ENCODE data around the gene AKIP1. TPM values are rescaled to one million over a fixed set of nuclear protein-coding genes. Genes with fewer than 3 reads are reported as not detected.
"Not testable (repeated sequence)": the region's sequence is repeated elsewhere in the genome, so short reads cannot be mapped to it uniquely, and the experiment has no call there.

Gene AKIP1
- polyA plus RNA-seq (2013, experiment 1 of 2; ENCODE audit: insufficient read length), result 55.9 TPM
- 45.8 TPM for polyA plus RNA-seq (2013, experiment 2 of 2; ENCODE audit: insufficient read length)

DNA sequence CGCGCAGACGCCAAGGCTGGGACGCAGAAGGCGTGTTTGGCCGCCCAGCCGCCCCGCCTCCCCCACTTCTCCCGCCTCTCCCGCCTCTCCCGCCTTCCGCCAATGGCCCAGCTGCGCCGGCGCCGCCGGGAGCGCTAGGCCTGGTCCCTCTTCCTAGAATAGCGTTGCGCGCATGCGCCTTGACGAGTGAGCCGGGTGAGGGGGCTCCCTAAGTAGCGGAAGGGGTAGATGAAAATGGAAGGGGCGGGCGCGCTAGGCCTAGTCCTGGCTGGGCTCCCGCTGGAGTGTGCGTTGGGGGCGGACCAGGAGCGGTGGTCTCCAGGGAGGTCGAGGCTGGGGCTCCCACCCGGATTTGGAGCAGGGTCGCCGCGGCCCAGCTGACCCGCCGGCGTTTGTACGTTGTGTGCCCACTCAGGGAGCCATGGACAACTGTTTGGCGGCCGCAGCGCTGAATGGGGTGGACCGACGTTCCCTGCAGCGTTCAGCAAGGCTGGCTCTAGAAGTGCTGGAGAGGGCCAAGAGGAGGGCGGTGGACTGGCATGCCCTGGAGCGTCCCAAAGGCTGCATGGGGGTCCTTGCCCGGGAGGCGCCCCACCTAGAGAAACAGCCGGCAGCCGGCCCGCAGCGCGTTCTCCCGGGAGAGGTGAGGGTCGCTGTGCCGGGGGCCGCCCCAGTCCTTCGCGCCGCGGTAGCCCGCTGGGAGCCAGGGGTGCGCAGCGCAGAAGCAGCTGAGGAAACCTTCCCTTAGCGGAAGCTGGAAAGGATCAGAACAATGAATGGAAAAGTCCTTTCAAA lies at the start of gene AKIP1:
Gene AKIP1 (plus strand): TSS at position 161 of the 795 bp plus-strand sequence. CDS start 261 bp downstream, at position 422.
- peak; percentile 98 for DNase-seq

DNA sequence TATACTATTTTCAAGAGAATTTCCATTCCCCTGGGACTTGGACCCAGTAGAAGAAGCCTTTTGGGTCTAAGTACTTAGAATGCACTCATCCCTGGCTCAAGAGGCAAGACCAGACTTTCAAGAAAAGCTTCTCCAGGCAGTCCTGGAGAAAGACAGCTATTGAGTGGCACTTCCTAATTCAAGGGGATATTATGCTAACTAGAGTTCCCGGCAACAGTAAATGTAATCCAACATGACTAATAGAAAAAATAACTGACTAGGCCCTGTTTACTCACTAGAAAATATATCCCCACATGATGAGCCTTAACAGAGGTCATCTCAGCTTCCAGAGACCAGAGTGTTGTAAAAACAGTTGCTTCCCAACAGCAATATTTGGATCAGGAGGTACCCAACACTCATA lies 47.2 kb upstream of the AKIP1 start:
- DNase-seq, result peak; percentile 71

GRCh38 chr11:8865304-8865703 lies 45.7 kb upstream of the AKIP1 start:
- no peak for DNase-seq

- DNase-seq, result no peak
Observed at GRCh38 chr11:8867035-8867434, 44.0 kb upstream of the AKIP1 start.

DNA sequence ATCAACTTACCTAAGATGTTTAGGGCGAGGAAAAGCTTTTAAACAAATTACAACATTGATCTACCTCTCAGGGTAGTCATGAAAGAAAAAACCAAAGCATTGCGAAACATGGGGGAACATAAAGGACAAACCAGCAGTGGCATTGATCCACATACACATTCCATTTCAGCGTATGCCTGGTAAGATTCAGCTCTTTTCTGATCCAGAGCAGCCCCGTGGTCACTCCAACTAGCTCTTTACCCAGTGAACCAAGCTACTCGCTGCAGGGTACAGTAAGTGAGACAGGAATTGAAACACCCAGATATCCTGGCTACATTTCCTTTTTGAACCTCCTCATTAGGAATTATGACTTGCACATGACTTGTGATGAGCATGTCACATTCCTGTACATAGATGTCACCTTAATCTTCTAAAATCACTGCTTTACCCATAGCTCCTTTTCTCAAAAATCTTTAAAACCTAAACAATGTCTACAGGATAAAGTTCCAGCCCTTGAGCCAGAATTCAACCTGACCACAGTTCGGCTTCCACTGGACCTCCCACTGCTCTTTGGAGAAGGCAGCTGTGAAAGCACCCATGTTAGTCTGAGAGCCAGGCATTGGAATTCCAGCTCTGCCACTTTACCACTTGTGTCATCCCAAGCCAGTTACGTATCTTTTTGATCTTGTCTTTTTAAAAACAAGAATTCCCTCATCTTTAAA lies 42.9 kb upstream of the AKIP1 start:
- peak; percentile 56 for DNase-seq

DNA sequence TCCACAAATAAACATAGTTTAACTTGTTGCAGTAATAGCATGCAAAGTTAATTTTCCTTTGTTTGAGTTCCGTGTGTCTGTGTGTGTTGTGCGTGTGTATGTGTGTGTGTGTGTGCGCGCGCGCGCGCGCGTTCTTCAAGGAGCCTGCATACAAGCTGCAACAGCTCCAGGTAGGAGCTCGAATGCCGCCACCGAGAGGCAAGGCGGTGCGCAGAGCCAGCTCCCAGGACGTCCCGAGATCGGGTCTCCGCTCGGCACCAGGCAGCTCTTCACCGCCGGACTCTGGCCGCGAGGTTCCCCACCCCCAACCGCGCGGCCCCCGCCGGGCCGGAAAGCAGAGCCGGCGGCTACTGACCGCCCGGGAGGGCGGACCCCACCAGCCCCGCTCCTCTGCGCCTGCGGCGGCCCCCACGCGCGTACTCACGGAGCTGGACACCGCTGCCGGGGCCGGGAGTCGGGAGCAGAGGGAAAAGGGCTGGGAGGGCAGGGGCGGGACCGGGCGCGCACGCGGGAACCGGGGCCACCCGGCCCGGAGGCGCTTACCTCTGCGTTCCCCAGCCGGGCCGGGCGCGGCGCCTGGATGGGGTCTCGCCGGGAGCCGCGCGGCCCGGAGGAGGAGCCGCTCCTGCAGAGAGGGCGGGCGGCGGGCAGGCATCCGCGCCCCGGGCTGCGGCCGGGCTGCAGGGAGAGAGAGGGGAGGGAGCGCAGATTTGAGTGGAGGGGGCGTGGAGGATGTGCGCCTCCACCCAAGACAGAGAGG lies 40.4 kb upstream of the AKIP1 start:
- peak; percentile 80 for DNase-seq

GRCh38 chr11:8871171-8871775 lies 39.7 kb upstream of the AKIP1 start:
- DNase-seq, result peak; percentile 98

DNA sequence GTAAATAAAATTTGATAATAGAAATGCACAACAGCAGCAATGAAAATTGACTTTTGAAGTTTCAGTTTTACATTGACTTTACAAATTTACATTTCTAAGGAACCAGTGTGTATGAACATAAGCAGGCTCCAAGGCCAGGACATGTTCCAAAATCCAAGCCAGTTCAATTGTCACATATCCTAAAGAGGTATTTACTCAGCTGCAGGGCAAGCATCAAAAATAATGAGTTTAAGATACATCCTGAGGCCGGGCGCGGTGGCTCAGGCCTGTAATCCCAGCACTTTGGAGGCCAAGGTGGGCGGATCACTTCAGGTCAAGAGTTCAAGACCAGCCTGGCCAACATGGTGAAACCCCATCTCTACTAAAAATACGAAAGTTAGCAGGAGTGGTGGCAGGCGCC lies 39.0 kb upstream of the AKIP1 start:
- no peak for DNase-seq

- no peak for DNase-seq
Observed at GRCh38 chr11:8873741-8874405, 37.1 kb upstream of the AKIP1 start.

- DNase-seq, result no peak
Observed at GRCh38 chr11:8878771-8879170, 32.2 kb upstream of the AKIP1 start.

DNA sequence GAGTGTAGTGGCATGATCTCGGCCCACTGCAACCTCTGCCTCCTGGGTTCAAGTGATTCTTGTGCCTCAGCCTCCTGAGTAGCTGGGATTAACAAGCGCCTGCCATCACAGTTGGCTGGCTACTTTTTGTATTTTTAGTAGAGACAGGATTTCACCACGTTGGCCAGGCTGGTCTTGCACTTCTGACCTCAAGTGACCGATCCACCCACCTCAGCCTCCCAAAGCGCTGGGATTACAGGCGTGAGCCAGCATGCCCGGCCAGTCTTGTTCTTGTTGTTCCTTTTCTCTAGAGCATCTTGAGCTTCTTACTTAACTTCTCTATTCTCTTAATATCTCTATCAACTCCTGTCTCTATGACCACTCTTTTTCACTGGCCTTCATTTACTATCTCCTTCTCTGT lies 29.4 kb upstream of the AKIP1 start:
- not testable (repeated sequence) for DNase-seq

GRCh38 chr11:8886322-8886721 lies 24.7 kb upstream of the AKIP1 start:
- DNase-seq, result no peak

DNA sequence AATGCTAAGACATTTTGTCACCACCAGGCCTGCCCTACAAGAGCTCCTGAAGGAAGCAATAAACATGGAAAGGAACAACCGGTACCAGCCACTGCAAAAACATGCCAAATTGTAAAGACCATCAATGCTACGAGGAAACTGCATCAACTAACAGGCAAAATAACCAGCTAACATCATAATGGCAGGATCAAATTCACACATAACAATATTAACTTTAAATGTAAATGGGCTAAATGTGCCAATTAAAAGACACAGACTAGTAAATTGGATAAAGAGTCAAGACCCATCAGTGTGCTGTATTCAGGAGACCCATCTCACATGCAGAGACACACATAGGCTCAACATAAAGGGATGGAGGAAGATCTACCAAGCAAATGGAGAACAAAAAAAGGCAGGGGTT lies 19.8 kb upstream of the AKIP1 start:
- DNase-seq, result not testable (repeated sequence)

GRCh38 chr11:8899119-8899753 lies 11.8 kb upstream of the AKIP1 start:
- no peak for DNase-seq

- peak; percentile 92 for DNase-seq
Observed at GRCh38 chr11:8905528-8906165, 5.3 kb upstream of the AKIP1 start.

DNA sequence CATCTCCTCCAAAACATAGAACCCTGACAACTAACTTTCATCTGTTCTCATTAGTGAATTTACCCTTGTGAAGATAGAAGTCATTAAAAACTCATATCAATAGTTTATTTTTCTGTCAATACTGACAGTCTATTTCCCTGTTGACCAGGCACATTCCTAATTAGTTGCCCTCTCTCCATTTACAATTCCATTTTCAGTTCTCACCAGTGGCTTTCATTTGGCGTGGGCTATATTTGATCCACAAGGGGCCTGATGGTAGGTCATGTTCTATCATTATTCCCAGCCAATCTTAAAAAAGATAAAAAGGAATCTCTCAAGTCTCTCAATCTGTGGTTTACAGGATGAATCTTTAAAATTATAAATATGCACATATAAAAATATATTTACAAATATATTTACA lies 3.9 kb upstream of the AKIP1 start:
- no peak for DNase-seq

- no peak for DNase-seq
Observed at GRCh38 chr11:8908099-8908498, 2.9 kb upstream of the AKIP1 start.

GRCh38 chr11:8910649-8911026 lies 351 bp upstream of the AKIP1 start:
- DNase-seq, result no peak

- peak; percentile 37 for DNase-seq
Observed at GRCh38 chr11:8913961-8914660, 3.1 kb downstream of the AKIP1 start.

DNA sequence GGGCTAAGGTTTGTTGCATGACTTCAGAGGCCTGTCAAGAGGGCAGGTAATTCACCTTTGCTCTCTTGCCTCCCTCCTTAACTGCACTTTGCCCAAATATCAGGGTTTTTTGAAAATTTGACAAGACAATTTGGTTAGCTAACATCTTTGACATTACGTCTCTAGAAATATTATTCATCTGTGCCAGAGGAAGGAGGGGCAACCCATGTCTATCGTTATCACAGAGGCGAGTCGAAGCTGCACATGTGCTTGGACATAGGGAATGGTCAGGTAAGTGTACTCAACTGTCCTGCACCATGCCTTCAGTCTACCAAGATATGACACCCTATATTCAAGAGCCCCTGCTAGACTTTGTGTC lies 3.7 kb downstream of the AKIP1 start:
- DNase-seq, result no peak
